T-helper 2 cell (primary cell): Measurements from ENCODE around the gene FBXL19.

Source experiments
- DNase-seq, 5 experiments: peaks; one replicate each; pipeline versions ENCODE4 v3.0.0 to v3.0.0-alpha.2; 2012 to 2022

The FBXL19 gene

GRCh38 chr16:30967795-30968194 lies 44.4 kb downstream of the FBXL19 start:
- DNase-seq: no peak

DNA sequence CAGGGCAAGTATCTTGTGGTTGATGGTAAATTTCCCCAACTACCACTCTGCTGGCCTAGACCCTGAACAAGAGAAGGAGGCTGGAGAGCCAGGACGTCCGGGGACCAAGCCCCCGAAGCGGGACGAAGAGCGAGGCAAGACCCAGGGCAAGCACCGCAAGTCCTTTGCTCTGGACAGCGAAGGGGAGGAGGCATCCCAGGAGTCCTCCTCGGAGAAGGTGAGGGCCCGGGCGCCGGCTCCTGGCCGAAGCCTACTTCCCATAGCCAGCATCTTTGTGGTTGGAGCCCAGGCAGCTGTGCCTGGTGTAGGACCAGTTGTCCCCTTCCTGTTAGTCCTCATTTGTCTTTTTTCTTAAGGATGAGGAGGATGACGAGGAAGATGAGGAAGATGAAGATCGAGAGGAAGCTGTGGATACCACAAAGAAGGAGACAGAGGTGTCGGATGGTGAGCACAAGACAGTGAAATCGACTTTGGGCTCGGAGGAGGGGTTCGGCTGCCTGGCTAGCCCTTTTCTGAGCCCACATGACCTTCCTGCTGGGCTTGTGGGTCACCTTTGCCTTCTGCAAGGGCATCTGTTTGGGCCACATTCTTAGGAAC lies 46.0 kb downstream of the FBXL19 start:
- no peak for DNase-seq

DNA sequence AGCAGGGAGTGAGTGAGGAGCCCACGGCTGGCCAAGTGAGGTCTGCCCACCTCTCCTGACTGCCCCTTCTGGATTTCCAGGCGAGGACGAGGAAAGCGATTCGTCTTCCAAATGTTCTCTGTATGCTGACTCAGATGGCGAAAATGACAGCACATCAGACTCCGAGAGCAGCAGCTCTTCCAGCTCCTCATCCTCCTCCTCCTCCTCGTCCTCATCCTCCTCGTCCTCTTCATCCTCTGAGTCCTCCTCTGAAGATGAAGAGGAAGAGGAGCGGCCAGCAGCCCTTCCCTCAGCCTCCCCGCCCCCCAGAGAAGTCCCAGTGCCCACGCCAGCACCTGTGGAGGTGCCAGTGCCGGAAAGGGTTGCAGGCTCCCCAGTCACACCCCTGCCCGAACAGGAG lies 47.9 kb downstream of the FBXL19 start:
- no peak for DNase-seq

DNA sequence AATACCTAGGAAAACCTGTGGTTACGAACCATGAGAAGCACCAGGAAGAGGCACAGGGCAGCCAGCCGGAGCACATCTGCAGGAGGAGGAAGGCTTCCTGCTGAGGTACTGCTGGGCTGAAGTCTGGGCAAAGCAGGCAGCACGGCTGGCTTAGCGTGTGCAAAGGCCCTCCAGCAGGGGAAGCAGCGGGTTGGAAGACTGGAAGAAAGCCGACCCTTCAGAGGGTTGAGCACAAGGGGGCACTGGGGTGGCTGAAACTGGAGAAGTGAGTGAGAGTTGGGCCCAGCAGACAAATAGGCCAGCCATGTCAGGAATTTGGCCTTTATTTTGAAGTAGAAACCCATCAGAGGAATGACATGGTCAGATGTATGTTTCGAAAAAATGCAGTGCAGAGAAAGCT lies 49.5 kb downstream of the FBXL19 start:
- DNase-seq: no peak

- no peak for DNase-seq
Measured at GRCh38 chr16:30974348-30974747, 51.0 kb downstream of the FBXL19 start.

- no peak for DNase-seq
Measured at GRCh38 chr16:30976486-30976885, 53.1 kb downstream of the FBXL19 start.

GRCh38 chr16:30977502-30977901 lies 54.1 kb downstream of the FBXL19 start:
- peak in 1 of 5 experiments; percentile 32 for DNase-seq

- DNase-seq: no peak
Measured at GRCh38 chr16:30979170-30980022, 56.0 kb downstream of the FBXL19 start.

DNA sequence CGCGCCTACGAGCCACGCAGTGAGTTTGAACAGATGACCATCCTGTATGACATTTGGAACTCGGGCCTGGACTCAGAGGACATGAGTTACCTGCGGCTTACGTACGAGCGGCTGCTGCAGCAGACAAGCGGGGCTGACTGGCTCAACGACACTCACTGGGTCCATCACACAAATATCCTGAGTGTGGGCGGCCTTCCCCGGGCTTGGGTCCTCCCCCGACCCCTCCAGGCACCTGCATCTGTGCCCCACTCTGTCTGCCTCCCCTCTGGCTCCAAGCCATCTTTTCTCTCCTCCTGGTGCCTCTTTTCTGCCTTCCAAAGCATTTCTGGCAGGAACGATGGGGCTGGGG lies 56.6 kb downstream of the FBXL19 start:
- no peak for DNase-seq

DNA sequence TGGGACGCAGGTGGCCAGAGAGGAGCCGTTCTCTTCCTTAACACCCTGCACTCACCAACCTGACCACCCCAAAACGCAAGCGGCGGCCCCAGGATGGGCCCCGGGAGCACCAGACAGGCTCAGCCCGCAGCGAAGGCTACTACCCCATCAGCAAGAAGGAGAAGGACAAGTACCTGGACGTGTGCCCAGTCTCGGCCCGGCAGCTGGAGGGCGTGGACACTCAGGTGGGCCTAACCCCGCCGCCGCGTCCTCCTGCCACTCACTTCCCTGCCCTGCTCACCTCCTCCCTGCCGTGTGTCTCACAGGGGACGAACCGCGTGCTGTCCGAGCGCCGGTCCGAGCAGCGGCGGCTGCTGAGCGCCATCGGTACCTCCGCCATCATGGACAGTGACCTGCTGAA lies 57.1 kb downstream of the FBXL19 start:
- DNase-seq: no peak

GRCh38 chr16:30980959-30981358 lies 57.6 kb downstream of the FBXL19 start:
- no peak for DNase-seq

GRCh38 chr16:30982548-30983288 lies 59.3 kb downstream of the FBXL19 start:
- no peak for DNase-seq

DNA sequence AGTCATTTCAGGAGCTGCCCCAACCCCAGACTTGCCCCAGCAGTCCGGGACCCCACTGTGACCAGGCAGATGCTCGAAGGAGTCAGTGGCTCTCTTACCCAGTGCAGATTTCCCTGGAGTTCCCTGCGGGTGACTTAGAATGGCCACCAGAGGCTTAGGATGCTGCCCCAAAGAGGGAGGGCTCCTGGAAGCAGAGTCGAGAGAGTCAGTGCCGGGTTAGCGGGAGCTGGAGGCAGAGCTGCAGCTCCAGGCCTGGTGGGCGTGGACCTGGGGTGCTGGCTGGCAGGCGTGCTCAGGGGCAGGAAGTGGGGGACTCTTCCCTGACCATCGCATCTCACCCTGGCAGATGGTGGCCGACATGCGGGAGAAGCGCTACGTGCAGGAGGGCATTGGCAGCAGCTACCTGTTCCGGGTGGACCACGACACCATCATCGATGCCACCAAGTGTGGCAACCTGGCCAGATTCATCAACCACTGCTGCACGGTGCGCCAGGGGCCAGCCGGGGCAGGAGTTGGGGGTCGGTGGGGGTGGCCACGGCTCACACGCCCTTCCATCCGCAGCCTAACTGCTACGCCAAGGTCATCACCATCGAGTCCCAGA lies 60.0 kb downstream of the FBXL19 start:
- no peak for DNase-seq

- no peak for DNase-seq
Measured at GRCh38 chr16:30983898-30984610, 60.7 kb downstream of the FBXL19 start.

DNA sequence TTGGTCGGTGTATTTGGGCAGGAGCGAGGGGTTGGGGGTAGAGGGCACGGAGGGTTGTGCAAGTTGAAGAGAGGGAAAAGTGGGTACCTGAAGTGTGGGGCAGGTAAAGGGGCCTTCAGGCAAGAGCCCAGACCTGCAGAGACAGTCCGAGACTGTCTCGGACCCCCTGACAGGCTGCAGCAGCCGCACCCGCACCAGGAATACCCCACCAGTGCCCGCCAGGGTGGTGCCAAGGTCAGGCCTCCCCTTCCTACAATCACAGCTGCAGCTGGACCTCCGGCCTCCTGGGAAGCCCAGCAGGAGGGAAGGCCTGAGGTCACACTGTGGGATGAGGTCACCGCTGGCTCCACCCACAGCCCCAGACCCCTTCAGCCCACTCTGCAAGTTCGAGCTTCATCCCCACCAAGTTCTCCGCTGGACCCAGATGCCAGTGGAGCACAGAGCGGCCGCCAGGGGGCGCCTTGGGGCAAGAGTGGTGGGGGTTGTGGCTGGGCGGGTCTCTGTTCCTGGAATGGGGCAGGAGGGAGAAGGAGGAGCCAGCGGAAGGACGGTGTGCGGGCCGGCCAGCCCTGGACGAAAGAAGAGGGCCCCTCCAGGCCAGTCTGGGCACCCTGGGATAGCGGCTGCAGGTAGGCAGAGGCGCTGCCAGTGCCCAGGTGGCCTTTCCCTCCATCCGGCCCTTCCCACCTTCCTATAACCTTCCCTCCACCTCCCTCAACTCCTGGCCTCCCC lies 61.5 kb downstream of the FBXL19 start, which contains the start of gene HSD3B7:
HSD3B7 (plus strand) TSS at position 539 of the 732 bp plus-strand sequence. CDS start 452 bp downstream, outside the sequence.
- peak; percentile 56 to 75 (median 69) for DNase-seq

GRCh38 chr16:30985401-30986128 lies 62.2 kb downstream of the FBXL19 start:
- DNase-seq: peak in 1 of 5 experiments; percentile 25

DNA sequence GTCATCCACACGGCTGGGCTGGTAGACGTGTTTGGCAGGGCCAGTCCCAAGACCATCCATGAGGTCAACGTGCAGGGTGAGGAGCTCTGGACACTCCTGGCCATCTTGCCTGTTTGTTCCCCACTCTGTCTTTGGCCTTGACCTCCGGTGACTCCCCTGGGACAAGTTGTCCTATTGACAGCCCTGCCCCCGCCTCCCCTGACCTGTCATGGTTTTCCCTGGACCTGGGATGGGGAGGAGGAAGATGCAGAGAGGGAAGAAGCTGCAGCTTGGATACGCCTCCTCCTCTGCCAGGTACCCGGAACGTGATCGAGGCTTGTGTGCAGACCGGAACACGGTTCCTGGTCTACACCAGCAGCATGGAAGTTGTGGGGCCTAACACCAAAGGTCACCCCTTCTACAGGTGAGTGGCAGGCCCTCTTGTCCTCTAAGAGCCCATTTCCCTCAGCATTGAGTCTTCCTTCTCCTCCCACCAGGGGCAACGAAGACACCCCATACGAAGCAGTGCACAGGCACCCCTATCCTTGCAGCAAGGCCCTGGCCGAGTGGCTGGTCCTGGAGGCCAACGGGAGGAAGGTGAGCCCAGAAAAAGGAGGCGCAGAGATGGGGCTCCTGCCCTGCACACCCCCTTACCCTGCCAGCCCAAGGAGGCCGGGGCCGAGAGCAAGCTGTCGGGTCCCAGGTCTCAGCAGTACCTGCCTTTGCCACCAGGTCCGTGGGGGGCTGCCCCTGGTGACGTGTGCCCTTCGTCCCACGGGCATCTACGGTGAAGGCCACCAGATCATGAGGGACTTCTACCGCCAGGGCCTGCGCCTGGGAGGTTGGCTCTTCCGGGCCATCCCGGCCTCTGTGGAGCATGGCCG lies 63.0 kb downstream of the FBXL19 start:
- DNase-seq: no peak

GRCh38 chr16:30987581-30988190 lies 64.3 kb downstream of the FBXL19 start:
- DNase-seq: no peak

GRCh38 chr16:30989469-30990047 lies 66.2 kb downstream of the FBXL19 start:
- no peak for DNase-seq
